A673 (cell line): Measurements from ENCODE around the gene SLC7A8. TPM values are rescaled to one million over a fixed set of nuclear protein-coding genes. Genes with fewer than 3 reads are reported as not detected.

Experiments used
- BruUV-seq: library from RNA; stranded (reverse); fragments of 400-500 nt; replicated peaks from 2 replicates; lab custom pipeline; 2021; lab: Mats Ljungman, UMichigan
- CTCF ChIA-PET: fragments of 300-600 bp; sonication (Branson Sonifier 250); formaldehyde crosslinking; loops from one replicate; lab custom pipeline; 2022; ENCODE audit warnings: antibody characterized with exemption; lab: Charles Lee
- POLR2A ChIA-PET: fragments of 300-600 bp; sonication (Branson Sonifier 250); formaldehyde crosslinking; loops from one replicate; lab custom pipeline; 2022; ENCODE audit warnings: antibody characterized with exemption; ENCODE audit not compliant: low non-redundant PET; lab: Charles Lee
- DNase-seq: peaks from one replicate; pipeline ENCODE4 v3.0.0-alpha.2; 2015; ENCODE audit warnings: low spot score
- H3K27ac ChIP-seq: fragments of 200-600 bp; sonication (generic); 2 replicates; pipeline ENCODE4 v1.5.1; 2016; ENCODE audit warnings: mixed run types, low read depth, mild to moderate bottlenecking, mixed read lengths, antibody characterized with exemption, low read length; ENCODE audit not compliant: poor library complexity, severe bottlenecking
- H3K27me3 ChIP-seq: fragments of 200-600 bp; sonication (generic); replicated peaks from 2 replicates; pipeline ENCODE4 v1.6.1; 2017; ENCODE audit warnings: mixed run types, low read depth, mild to moderate bottlenecking, mixed read lengths, antibody characterized with exemption, low read length; ENCODE audit not compliant: insufficient read depth, poor library complexity
- H3K36me3 ChIP-seq: fragments of 200-600 bp; sonication (generic); 2 replicates; pipeline ENCODE4 v1.6.1; 2016; ENCODE audit warnings: mixed run types, mild to moderate bottlenecking, mixed read lengths, antibody characterized with exemption, low read length; ENCODE audit not compliant: insufficient read depth, poor library complexity, severe bottlenecking
- H3K4me1 ChIP-seq: fragments of 200-600 bp; sonication (generic); 2 replicates; pipeline ENCODE4 v1.6.1; 2017; ENCODE audit warnings: mixed run types, mild to moderate bottlenecking, mixed read lengths, antibody characterized with exemption, low read length; ENCODE audit not compliant: insufficient read depth, poor library complexity, severe bottlenecking
- H3K4me3 ChIP-seq: fragments of 200-600 bp; sonication (generic); 2 replicates; pipeline ENCODE4 v1.5.1; 2016; ENCODE audit warnings: low read depth, mixed run types, mild to moderate bottlenecking, mixed read lengths, low read length; ENCODE audit not compliant: poor library complexity, severe bottlenecking
- H3K9me3 ChIP-seq: fragments of 200-600 bp; sonication (generic); 2 replicates; pipeline ENCODE4 v1.6.1; 2016; ENCODE audit warnings: mixed run types, low read depth, mild to moderate bottlenecking, mixed read lengths, antibody characterized with exemption, low read length; ENCODE audit not compliant: poor library complexity, severe bottlenecking
- CTCF ChIP-seq: fragments of 300-800, 200-600 bp; sonication (generic); conservative IDR thresholded peaks from 2 replicates; pipeline ENCODE4 v1.5.1; 2017; ENCODE audit warnings: low read depth, mild to moderate bottlenecking, antibody characterized with exemption, low read length, moderate library complexity, mixed read lengths
- EZH2 ChIP-seq: fragments of 200-600 bp; sonication (generic); IDR thresholded peaks from 2 replicates; pipeline ENCODE4 v1.6.1; 2017; ENCODE audit warnings: borderline replicate concordance, low read depth, mild to moderate bottlenecking, mixed read lengths, antibody characterized with exemption, low read length; ENCODE audit not compliant: poor library complexity, severe bottlenecking
- intact Hi-C: fragments of 100-400 bp; cut with micrococcal nuclease; formaldehyde crosslinking; loops from one replicate; pipeline ENCODE4 v1.10.0; 2022; ENCODE audit not compliant: unreplicated experiment
- total RNA-seq: library from RNA; stranded (reverse); gene quantifications from 2 replicates; pipeline ENCODE4 v1.2.3, GENCODE V29; 2021

The SLC7A8 gene
- total RNA-seq, 1 experiment from 2014 or later: 18.3 TPM

DNA sequence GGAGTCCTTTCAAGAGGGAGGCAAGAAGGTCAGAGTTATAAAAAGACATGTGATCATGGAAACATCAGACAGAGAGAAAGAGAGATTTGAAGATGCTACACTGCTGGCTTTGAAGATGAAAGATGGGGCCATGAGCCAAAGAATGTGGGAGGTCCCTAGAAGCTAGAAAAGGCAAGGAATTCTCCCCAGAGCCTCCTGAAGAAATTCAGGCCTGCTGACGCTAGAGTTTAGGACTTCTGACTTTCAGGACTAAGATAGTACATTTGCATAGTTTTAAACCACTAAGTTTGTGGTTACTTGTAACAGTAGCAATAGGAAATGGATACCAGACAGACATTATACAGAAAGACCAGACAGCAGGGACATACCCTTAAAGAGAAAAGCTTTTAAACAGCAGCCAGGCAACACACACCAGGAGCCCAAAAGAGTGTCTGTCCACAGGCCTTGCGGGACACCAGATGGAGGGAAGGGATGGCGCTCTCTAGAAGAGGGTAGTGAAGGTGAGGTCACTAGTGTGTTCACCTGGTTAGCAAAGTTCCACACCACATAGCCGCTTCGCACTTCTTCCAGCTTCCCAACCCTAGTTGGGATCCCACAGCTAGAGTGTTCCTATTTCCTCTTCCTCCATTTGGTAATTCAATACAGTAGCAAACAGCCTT is 34.7 kb downstream of the SLC7A8 start:
- no peak overlapping the region for H3K27ac ChIP-seq
- POLR2A ChIA-PET: no interaction called here
- BruUV-seq: no TSS peak
- H3K4me1 ChIP-seq: peaks cover 16% of the 10 kb centered on the region
- intact Hi-C loops: no loop called here
- H3K27me3 ChIP-seq: no peaks in the 10 kb centered on the region
- CTCF ChIA-PET: no interaction called here
- H3K4me3 ChIP-seq: no peak overlapping the region
- no peaks in the 10 kb centered on the region for H3K9me3 ChIP-seq
- no peaks in the 10 kb centered on the region for H3K36me3 ChIP-seq
- no peak for DNase-seq
- no peak for TF ChIP-seq EZH2
- TF ChIP-seq CTCF: no peak

GRCh38 chr14:23147676-23148075 is 35.8 kb downstream of the SLC7A8 start:
- POLR2A ChIA-PET: no interaction called here

DNA sequence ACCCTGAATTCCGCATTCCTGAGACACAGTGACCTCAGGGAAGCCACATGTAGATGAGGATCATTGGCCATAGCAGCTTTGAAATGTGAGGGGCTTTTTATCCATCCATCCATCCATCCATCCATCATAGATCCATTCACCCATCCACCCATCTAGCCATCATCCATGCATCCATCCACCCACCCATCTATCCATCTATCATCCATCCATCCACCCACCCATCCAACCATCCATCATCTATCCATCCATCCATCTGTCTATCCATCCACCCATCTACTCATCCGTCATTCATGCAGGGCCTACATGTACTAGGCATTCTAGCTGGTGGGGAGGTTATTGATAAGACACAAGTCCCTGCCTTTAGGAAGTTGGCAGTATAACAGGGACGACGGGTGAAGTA is 36.5 kb downstream of the SLC7A8 start:
- DNase-seq: no peak
- H3K27ac ChIP-seq: no peak overlapping the region
- H3K27me3 ChIP-seq: no peaks in the 10 kb centered on the region
- no peaks in the 10 kb centered on the region for H3K36me3 ChIP-seq
- ChIA-PET POLR2A (no interaction called here), CTCF (no interaction called here)
- H3K9me3 ChIP-seq: no peaks in the 10 kb centered on the region
- H3K4me1 ChIP-seq: peaks cover 31% of the 10 kb centered on the region
- no TSS peak for BruUV-seq
- intact Hi-C loops: no loop called here
- no peak for TF ChIP-seq EZH2
- TF ChIP-seq CTCF: no peak
- H3K4me3 ChIP-seq: no peak overlapping the region

More at GRCh38 chr14:23147676-23148075, 35.8 kb downstream of the SLC7A8 start:
- CTCF ChIA-PET: no interaction called here
- Histone ChIP-seq H3K36me3 (no peaks in the 10 kb centered on the region), H3K9me3 (no peaks in the 10 kb centered on the region), H3K27ac (no peak overlapping the region), H3K4me3 (no peak overlapping the region), H3K27me3 (no peaks in the 10 kb centered on the region), H3K4me1 (peaks cover 24% of the 10 kb centered on the region)
- intact Hi-C loops: no loop called here
- no peak for TF ChIP-seq CTCF
- no peak for TF ChIP-seq EZH2
- no TSS peak for BruUV-seq
- no peak for DNase-seq
